ENCODE data around the gene RAD9A. TPM values are rescaled to one million over a fixed set of nuclear protein-coding genes. Genes with fewer than 3 reads are reported as not detected.
"Not testable (repeated sequence)": the region's sequence is repeated elsewhere in the genome, so short reads cannot be mapped to it uniquely, and the experiment has no call there.

The RAD9A gene
- total RNA-seq, 1 experiment from 2014 or later: 20.9 TPM

DNA sequence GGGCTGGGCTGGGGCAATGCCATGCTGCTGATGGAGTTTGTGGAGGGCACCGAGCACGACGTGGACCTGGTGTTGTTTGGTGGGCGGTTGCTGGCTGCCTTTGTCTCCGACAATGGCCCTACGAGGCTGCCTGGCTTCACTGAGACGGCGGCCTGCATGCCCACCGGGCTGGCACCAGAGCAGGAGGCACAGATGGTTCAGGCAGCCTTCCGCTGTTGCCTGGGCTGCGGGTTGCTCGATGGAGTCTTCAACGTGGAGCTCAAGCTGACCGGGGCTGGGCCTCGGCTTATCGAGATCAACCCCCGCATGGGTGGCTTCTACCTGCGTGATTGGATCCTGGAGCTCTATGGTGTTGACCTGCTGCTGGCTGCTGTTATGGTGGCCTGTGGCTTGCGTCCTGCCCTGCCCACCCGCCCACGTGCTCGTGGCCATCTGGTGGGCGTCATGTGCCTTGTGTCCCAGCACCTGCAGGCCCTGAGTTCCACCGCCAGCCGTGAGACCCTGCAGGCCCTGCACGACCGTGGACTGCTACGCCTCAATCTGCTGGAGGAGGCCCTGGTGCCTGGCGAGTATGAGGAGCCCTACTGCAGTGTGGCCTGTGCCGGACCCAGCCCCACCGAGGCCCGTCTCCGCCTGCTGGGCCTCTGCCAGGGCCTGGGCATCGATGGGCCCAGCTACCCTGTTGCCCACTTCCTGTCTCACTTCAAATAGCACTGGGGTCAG lies 32.3 kb downstream of the RAD9A start:
- no peak for DNase-seq
- Histone ChIP-seq H4K91ac (ENCODE audit: insufficient read length, low read depth, low read length) (no peak overlapping the region), H3K18ac (ENCODE audit: insufficient read length, low read depth, low read length) (no peak overlapping the region), H3T11ph (ENCODE audit: low read length) (no peak overlapping the region), H2AK5ac (ENCODE audit: insufficient read length, low read length) (no peak overlapping the region), H3K4me2 (ENCODE audit: insufficient read depth, insufficient read length, low read length) (no peak overlapping the region), H3K79me2 (ENCODE audit: insufficient read depth, low read length) (no peaks in the 10 kb centered on the region; the same call in 1 of the 2 replicates), H2BK12ac (ENCODE audit: insufficient read length, low read depth, low read length) (no peak overlapping the region), H3K27ac (ENCODE audit: insufficient read length, low read depth, low read length) (no peak overlapping the region), H3K14ac (ENCODE audit: insufficient read depth, low read length) (no peak overlapping the region), H3K4me1 (ENCODE audit: insufficient read depth, low read length) (no peaks in the 10 kb centered on the region), H3K79me1 (ENCODE audit: insufficient read depth, low read depth, low read length, poor library complexity, severe bottlenecking) (no peaks in the 10 kb centered on the region), H2BK120ac (ENCODE audit: low read depth, low read length, poor library complexity, severe bottlenecking) (no peak overlapping the region), H2BK15ac (ENCODE audit: low read depth, low read length) (no peak overlapping the region), H3K4ac (ENCODE audit: low read depth, low read length) (no peak overlapping the region), H3K23ac (ENCODE audit: insufficient read length, low read depth, low read length) (no peak overlapping the region), H3K9me3 (ENCODE audit: control insufficient read depth, low read depth, low read length) (no peaks in the 10 kb centered on the region), H4K5ac (ENCODE audit: insufficient read length, low read depth, low read length) (no peak overlapping the region), H4K8ac (replicated peaks; ENCODE audit: insufficient read length, low read depth, low read length) (no peak overlapping the region), H3K23me2 (ENCODE audit: insufficient read length, low read depth, low read length, poor library complexity, severe bottlenecking) (peaks cover 4% of the 10 kb centered on the region), H3K27me3 (ENCODE audit: insufficient read depth, low read length) (no peaks in the 10 kb centered on the region), H2BK20ac (ENCODE audit: low read depth, low read length, poor library complexity, severe bottlenecking) (no peak overlapping the region), H2AFZ (ENCODE audit: low read length) (no peak overlapping the region), H3K9ac (ENCODE audit: extremely low read depth, insufficient read length, low read length) (no peak overlapping the region), H2BK5ac (ENCODE audit: insufficient read length, low read length) (no peak overlapping the region), H4K20me1 (ENCODE audit: control insufficient read depth, insufficient read depth, insufficient read length) (no peaks in the 10 kb centered on the region), H3K56ac (ENCODE audit: insufficient read length, low read depth, low read length) (no peak overlapping the region)
- H3K4me1 Mint-ChIP-seq: peaks cover 18 to 23% of the 10 kb centered on the region in 2 experiments
- H3K36me3 Mint-ChIP-seq (ENCODE audit: insufficient read depth in 1 of 3, low read depth in 3 of 3): no peaks in the 10 kb centered on the region
- WGBS (ENCODE audit: extremely low coverage, insufficient read length, low lambda C conversion rate): no CpG with 5 or more reads among the region's 34 CpGs
- H3K27me3 Mint-ChIP-seq (ENCODE audit: low read depth): peaks cover 12% of the 10 kb centered on the region
- no peaks in the 10 kb centered on the region for H3K9me3 Mint-ChIP-seq
- TF ChIP-seq, protein P1, sequence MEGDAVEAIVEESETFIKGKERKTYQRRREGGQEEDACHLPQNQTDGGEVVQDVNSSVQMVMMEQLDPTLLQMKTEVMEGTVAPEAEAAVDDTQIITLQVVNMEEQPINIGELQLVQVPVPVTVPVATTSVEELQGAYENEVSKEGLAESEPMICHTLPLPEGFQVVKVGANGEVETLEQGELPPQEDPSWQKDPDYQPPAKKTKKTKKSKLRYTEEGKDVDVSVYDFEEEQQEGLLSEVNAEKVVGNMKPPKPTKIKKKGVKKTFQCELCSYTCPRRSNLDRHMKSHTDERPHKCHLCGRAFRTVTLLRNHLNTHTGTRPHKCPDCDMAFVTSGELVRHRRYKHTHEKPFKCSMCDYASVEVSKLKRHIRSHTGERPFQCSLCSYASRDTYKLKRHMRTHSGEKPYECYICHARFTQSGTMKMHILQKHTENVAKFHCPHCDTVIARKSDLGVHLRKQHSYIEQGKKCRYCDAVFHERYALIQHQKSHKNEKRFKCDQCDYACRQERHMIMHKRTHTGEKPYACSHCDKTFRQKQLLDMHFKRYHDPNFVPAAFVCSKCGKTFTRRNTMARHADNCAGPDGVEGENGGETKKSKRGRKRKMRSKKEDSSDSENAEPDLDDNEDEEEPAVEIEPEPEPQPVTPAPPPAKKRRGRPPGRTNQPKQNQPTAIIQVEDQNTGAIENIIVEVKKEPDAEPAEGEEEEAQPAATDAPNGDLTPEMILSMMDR (conservative IDR thresholded peaks at IDR 0.05): no peak
- no peak overlapping the region for H3K4me3 Mint-ChIP-seq
- H3K27ac Mint-ChIP-seq: no peak overlapping the region

DNA sequence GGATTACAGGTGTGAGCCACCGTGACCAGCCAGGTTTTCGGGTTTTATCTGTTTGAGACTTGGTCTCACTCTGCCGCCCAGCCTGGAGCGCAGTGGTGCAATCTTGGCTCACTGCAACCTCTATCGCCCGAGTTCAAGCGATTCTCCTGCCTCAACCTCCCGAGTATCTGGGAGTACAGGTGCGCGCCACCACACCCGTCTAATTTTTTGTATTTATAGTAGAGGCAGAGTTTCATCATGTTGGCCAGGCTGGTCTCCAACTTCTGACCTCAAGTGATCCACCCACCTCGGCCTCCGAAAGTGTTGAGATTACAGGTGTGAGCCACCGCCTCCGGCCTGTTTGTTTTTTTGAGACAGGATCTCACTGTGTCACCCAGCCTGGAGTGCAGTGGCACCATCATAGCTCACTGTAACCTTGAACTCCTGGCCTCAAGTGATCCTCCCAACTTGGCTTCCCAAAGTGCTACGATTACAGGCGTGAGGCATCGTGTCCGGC lies 35.6 kb downstream of the RAD9A start:
- no CpG with 5 or more reads among the region's 19 CpGs for whole genome bisulfite sequencing (ENCODE audit: extremely low coverage, insufficient read length, low lambda C conversion rate)
- H3K27me3 ChIP-seq (ENCODE audit: insufficient read depth, low read length); H4K91ac ChIP-seq (ENCODE audit: insufficient read length, low read depth, low read length); H2AK5ac ChIP-seq (ENCODE audit: insufficient read length, low read length); H3K18ac ChIP-seq (ENCODE audit: insufficient read length, low read depth, low read length); H3K9me3 ChIP-seq (ENCODE audit: control insufficient read depth, low read depth, low read length); H3K27me3 Mint-ChIP-seq (ENCODE audit: low read depth); H3K23ac ChIP-seq (ENCODE audit: insufficient read length, low read depth, low read length); H3K79me2 ChIP-seq (ENCODE audit: insufficient read depth, low read length); H4K20me1 ChIP-seq (ENCODE audit: control insufficient read depth, insufficient read depth, insufficient read length); H3K79me1 ChIP-seq (ENCODE audit: insufficient read depth, low read depth, low read length, poor library complexity, severe bottlenecking); H3K14ac ChIP-seq (ENCODE audit: insufficient read depth, low read length); H2AFZ ChIP-seq (ENCODE audit: low read length); DNase-seq; H3K9me3 Mint-ChIP-seq; H4K5ac ChIP-seq (ENCODE audit: insufficient read length, low read depth, low read length); H3K4ac ChIP-seq (ENCODE audit: low read depth, low read length); H4K8ac ChIP-seq (replicated peaks; ENCODE audit: insufficient read length, low read depth, low read length); H2BK5ac ChIP-seq (ENCODE audit: insufficient read length, low read length); H3K4me1 ChIP-seq (ENCODE audit: insufficient read depth, low read length); H3T11ph ChIP-seq (ENCODE audit: low read length); H3K9ac ChIP-seq (ENCODE audit: extremely low read depth, insufficient read length, low read length); H2BK15ac ChIP-seq (ENCODE audit: low read depth, low read length); H2BK120ac ChIP-seq (ENCODE audit: low read depth, low read length, poor library complexity, severe bottlenecking); H2BK20ac ChIP-seq (ENCODE audit: low read depth, low read length, poor library complexity, severe bottlenecking); H3K56ac ChIP-seq (ENCODE audit: insufficient read length, low read depth, low read length); H2BK12ac ChIP-seq (ENCODE audit: insufficient read length, low read depth, low read length); H3K23me2 ChIP-seq (ENCODE audit: insufficient read length, low read depth, low read length, poor library complexity, severe bottlenecking); H3K27ac ChIP-seq (ENCODE audit: insufficient read length, low read depth, low read length): not testable (repeated sequence)
- H3K27ac Mint-ChIP-seq: peak overlapping the region; percentile 46 to 78 (median 77); a peak in 4 of 7 replicates
- peaks cover 9 to 18% (median 13%) of the 10 kb centered on the region in 3 experiments; a peak in 6 of 7 replicates for H3K36me3 Mint-ChIP-seq (ENCODE audit: insufficient read depth in 1 of 3, low read depth in 3 of 3)
- peaks cover 12 to 19% of the 10 kb centered on the region in 2 experiments for H3K4me1 Mint-ChIP-seq
- H3K4me2 ChIP-seq (ENCODE audit: insufficient read depth, insufficient read length, low read length): peak overlapping the region; percentile 90
- H3K4me3 Mint-ChIP-seq: peak overlapping the region; percentile 87 to 92

Measured in H9 (cell line).